Hematopoietic multipotent progenitor cell treated with erythropoietin and hydrocortisone succinate and interleukin-3 and kit ligand, for 17 days (in vitro differentiated cells): Measurements from ENCODE around the gene CHPF.

Experiments used
- DNase-seq: peaks from one replicate; pipeline ENCODE4 v3.0.0-alpha.2; 2015; ENCODE audit warnings: low spot score

CHPF gene

DNA sequence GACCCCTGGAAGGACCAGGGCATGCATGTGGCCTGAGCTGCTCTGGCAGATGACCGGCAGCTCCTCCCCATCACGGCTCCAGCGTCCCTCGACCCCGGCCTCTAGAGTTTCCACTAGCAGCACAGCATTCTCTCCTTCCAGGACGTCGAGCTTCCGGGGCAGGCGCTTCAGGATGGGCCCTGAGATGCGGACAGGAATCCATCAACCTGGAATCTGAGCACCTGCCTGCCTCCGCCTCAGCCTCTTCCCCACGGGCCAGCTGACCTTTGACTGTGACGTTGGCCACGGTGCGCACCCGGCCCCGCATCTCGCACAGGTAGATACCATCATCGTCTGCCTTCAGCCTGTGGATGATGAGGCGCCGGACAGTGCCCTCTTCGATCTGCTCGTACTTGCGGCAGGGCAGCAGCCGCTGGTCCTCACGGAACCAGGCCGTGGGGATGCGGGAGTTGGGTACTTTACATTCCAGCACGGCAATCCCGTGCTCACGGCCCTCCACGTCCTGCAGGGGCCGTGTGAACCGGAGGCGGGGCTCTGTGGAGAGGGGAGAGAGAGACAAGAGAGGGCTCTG, 24.3 kb upstream of the CHPF start:
- DNase-seq: no peak

DNA sequence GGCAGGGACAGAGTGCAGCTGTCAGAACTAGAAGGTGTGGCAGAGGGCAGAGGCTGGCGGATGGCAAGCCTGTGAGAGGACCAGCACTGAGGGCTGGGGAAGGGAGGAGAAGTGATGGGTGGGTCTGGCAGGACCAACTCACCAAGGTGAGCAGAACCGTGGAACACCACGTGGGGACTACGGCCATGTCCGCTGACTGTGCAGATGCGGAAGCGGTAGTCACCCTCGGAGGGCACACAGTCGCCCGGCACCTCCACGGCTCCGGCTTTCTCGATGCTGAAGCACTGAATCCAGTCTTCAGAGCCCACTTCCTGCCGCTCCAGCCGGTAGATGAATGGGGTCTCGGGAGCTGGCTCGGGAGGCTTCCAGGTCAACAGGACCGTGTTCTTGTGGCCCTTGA, 23.5 kb upstream of the CHPF start:
- no peak for DNase-seq

DNA sequence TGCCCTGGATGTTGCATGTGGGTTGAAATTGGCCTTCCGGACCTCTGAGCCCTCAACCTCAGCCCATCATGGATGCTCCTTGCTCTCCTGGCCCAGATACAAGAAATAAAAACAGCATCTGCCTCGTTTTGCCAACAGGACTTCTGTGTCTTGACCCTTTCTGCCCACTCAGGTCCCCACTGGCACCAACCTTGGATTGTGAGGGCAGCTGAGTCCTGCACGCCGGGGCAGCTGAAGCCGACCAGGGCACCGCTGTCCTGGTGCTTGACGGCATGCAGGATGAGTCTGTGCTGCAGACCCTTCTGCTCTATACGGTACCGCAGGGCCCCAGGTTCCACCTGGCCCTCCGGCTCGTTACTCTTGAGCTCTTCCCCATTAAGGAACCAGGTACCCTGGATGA, 23.0 kb upstream of the CHPF start:
- DNase-seq: no peak

DNA sequence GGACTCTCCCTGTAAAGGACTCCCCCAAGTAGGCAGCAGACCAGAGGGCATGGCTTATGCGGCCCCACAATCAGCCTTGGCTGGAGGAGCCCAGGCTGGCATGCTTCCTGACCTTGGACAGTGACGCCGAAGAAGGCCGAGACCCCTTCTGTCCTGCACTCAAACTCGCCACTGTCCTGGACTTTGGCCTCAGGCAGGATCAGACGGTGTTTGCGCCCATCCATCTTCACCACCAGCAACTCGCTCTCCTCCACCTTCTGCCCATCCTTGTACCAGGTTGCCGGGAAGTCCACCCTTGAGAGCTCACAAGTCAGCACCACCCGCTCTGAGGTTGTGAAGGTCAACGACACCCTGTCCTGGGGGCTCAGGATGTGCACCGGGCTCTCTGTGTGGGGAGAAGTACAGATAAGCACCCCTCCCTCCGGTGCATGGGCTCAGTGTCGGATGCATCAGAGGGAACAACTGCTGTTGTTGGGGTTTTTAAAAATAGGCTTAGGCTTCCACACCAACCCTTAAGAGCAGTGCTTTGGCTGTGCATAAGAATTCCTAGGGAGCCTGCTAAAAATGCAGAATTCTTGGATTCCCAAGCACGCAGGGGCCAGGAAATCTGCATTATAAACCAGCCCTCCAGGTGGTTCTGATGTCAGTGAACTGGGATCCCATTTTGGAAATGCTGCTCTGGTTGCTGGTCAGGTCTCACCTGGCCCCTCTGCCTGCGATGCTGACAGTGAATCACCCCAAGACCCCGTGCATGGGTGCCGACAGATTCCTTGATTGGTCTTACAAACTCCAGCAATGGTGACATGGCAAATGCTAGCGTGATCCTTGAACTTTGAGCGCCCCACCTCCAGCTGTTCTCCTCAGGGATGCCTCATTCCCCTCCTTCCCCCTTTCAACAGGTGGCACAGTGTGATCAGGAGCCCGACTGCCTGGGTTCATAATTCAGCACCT, 21.8 kb upstream of the CHPF start:
- no peak for DNase-seq

DNA sequence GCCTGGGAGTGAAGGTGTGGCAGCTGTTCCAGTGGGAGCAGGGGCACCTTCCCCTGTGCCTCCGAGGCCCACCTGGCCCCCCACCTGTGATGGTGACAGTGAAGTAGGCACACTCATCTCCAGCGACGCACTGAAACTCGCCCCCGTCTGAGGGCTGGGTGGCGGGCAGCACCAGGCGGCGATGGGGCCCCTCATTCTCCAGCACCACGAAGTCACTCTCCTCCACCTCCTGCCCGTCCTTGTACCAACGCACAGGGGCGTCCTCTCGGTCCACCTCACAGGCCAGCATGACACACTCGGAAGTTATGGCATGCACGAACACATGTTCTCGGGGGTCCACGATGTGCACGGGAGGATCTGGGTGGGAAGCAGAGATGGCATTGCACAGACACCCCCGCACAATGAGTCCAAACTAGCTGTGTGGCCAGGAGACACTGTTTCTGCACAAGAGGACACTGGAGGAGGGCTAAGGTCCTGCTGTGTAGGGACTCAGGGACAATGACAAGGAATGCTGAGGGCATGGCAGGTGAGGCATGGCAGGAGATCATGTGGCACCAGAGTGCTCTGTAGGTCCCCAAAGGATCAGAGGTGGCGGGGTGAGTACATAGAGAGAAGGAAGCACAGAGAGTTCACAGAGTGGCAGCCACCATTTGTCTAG, 19.8 kb upstream of the CHPF start:
- DNase-seq: no peak

DNA sequence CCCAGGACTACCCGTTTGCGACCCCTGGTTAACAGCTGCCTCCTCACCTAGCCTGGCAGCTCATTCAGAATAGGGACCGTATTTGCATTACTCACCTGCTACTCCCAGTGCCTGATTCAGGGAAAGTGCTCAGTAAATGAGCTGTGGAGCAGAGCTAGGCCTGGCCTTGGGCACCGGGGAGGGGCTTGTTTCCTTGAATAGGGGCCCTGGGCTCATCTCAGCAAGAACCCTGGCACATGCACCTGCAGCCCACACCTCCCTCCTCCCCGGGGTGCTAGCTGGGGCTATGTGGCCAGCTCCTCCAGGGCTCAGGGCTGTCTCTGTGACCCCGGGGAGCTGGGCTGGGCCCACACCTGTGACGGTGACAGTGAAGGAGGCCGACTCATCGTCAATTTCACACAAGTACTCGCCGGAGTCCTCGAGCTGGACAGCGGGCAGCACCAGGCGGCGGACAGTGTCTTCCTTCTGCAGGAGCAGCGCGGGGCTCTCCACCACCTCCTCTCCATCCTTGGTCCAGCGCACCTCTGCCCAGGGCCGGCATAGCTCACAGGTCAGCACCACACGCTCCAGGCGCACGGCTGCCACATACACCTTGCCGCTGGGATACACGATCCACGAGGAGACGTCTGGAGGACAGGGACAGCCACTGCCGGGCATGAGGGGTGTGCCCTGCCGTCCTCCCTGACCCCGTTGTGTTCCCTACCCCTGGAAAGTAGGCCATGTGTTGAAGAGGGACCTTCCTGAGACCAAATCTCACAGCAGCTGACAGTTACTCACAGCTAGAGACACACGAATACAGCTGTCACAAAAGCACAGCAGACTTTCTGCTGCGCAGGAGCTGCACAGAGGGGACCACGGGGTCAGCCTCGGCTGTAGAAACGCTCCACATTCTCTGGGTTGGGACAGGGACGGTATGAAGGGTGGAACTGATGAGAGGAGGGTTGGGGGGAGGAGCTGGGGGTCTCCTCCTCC, 18.7 kb upstream of the CHPF start:
- DNase-seq: no peak

DNA sequence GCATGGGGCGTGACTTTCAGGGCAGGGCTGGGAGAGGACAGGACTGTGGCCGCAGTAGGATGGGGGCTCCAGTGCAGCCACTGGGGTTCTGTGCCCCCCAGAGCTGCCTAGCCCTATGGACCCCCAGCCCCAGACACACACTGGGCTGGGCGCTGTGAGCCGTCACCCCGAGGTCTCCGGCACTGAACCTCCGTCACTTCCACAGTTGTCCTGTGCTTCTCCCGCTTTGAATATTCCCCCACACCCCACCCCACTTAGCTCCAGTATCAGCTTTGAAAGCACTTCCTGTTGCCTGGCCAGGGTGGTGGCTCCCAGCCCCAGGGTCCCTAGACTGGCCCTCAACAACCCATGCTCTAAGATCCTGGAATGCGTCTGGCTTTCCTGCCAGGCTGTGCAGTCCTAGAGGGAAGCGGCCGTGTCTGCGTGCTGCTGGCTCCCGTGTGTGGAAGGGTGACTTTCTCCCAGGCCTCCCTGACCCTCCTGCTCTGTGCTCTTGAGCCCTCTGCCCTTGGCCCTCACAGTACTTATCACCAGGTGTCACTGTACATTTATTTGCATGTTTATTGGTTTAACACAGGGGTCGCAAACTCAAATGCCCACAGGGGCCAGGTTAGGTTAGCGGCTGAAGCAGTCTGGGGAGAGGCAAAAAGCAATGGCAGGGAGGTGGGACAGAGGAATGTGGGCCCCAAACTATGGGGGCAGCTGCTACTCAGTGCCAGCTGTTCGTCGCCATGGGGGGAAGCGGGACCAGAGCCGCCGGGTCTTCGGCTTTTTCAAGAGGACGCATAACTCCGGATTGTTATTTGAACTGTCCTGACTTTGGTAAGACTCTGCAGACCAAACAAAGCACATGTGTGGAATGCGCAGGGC, 17.8 kb upstream of the CHPF start:
- DNase-seq: no peak

DNA sequence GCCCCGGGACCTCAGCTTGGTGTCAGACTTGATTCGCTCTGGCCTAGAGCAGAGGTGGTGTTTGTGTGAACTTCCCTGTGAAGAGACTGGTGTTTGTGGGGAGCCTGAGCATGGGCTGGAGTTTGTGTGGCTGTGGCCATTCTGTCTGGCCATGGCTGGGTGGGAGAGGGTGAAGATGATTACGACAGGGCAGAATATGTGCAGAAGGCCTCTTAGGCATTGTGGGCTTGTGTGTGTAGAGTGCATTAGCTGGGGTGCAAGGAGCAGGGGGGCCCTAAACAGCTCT, 17.2 kb upstream of the CHPF start:
- DNase-seq: no peak

DNA sequence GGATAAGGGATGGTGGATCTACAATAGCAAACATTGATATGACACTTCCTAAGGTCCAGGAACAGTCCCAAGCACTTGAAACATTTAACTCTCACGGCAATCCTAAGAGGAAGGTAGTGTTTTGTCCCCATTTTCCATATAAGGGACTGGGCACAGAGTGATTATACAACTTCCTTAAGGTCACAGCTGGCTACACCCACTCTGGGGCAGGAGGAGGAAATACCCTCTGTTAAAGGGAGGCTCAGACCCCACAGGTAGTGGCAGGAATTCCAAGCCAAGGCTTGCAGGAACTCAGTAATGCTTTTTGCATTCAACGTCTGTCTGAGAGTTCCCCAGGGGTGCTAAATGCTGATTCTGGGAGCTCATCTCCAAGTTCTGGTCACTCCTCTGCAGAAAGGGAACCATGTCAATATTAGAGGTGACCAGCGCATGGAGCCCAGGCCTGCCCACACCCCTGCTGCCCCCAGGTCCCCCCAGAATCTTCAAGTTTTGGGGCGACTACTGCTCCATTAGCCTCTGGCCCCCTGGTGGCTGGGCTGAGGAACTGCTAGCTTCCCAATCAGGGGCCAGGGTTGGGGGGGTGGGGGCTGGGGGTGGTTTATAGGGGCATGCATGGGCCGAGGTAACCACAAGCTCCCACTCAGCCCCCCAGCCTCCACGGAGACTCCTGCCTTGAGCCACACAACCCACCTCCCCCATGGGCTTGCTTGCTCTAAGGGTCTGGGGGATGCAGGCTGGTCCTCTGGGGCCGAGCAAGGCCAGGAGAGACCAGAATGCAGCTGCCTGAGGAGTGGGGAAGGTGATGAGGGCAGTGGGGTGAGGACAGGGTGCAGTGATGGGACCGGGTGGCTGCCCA, 16.7 kb upstream of the CHPF start:
- DNase-seq: no peak

DNA sequence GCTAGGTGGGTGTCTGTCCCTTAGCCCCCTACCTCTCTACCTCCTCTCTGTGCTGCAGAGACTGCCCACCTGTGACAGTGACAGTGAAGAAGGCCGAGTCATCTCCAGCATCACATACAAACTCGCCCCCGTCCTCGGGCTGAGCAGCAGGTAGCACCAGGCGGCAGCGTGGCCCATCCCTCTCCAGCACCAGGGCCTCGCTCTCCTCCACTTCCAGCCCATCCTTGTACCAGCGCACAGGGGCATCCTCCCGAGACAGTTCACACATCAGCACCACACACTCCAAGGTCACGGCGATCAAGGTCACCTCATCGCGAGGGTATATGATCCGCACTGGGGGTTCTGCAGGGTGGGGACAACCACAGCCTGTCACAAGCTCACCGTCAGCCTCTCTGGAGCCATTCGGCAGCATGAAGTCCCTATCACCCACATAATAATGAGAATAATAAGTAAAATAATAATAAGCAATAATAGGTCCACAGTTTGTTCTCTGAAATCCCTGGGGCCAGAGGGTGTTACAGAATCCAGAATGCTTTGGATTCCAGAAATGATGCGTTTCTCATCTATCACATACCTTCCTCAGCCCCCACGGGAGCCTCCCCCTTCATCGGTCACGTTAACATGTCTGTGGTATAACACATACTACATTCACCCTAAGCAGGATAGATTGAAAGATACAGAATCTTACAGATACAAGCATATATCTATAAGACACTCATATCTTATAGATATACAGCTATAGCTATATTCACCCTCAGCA, 15.7 kb upstream of the CHPF start:
- DNase-seq: no peak

DNA sequence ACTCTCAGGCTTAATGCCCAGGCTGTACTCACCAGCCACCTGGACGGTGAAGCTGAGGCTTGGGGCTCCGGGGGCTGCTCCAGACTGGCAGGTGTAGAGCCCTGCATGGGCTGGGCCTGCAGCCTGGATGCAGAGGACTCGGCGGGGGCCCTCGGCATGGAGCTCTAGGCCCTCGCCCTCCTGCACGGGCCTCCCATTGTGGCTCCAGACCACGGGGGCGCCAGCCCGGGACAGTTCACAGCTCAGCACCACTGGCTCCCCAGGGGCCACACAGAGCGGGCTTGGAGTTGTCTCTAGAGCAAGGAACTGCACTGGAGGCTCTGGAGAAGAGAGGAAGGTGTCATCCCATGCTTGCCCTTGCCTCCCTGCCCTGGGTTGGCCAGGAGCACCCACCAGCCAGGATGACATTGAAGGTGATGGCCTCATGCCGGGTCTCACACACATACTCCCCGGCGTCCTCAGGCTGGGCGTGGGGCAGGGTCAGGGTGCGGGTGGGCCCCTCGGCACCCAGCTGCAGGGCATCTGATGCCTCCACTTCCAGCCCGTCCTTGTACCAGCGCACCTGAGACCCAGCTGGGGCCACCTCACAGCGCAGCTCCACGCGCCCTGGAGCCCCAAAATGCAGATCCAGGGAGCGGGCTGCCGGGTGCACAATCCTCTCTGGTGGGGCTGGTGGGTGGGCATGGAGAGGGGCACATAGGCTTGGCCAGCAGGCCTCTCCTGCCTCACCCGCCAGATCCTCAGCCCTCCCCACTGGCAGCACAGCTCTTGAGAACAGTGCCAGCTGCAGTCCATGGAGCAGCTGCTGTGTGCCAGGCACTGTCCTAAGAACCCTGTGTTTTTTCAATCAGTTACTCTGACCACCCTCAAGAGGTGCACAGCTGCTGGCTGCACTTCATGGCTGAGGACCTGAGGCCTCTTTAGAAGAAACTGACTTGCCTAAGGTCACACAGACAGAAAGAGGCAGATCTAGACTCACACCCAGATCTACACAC, 14.5 kb upstream of the CHPF start:
- DNase-seq: no peak

DNA sequence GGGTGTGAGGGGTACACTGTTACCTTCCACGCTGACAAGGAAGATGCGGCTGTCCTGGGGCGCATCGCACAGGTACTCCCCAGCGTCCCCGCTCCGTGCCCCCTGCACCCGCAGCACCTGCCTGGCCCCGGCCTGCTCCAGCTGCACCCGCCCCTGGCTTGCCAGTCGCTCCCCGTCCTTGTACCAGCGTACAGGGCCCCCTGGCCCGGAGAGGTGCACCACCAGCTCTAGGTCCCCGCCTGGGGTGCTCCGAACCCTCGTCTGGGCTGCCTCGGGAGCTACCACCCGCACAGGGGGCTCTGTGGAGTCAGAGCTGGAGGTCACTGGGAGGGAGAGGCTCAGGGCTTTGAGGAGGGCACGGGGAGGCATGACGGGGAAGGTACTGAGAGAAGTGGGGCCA, 13.7 kb upstream of the CHPF start:
- DNase-seq: no peak

DNA sequence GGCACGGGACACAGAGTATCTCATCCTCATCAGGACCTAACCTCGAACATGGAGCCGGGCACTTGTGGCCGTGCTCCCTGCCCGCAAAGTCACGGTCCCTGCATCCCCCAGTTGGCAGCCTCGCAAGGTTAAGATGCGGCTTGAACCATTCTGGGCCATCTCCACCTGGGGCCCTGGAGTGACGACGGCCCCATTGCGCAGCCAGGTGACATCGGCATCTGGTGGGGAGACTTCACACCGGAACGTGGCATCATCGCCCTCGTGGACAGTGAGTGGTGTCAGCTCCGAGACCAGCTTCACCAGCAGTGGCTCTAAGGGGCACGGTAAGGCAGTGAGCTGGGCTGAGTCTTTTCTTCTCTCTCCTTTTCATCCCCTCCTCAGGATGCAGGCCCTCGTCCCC, 12.8 kb upstream of the CHPF start:
- no peak for DNase-seq

DNA sequence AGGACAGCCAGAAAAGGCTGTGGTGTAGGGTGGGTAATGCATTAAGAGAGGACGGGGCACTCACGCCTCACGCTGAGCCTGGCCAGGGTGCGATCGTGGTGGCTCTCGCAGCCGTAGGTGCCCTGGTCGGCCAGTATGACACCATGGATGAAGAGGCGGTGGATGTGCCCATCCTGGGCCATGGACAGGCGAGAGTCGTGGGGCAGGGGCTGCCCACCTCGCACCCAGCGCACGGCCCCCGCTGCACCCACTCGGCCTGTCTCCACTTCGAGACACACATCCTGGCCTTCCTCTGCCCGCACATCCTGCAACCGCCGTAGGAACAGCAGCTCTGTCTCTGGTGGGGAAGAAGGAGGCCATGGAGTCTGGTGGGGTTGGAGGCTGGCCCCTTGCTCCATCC, 12.3 kb upstream of the CHPF start:
- no peak for DNase-seq

DNA sequence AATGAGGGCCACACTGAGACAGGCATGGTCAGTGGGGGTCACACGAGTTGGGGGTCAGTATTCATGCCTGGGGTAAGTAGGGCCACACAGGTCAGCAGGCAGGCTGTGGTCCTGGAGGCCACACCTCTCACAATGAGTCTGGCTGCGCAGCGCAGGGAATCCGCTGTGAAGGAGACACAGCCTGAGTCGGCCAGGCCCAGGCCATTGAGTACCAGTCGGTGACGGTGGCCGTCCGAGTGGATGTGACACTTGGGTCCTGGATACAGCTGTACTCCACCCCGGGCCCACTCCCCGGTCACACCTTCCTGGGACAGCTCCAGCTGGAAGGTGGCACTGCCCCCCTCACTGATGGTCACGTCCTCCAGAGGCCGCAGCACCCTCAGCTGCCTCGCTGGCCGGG, 10.7 kb upstream of the CHPF start:
- no peak for DNase-seq

DNA sequence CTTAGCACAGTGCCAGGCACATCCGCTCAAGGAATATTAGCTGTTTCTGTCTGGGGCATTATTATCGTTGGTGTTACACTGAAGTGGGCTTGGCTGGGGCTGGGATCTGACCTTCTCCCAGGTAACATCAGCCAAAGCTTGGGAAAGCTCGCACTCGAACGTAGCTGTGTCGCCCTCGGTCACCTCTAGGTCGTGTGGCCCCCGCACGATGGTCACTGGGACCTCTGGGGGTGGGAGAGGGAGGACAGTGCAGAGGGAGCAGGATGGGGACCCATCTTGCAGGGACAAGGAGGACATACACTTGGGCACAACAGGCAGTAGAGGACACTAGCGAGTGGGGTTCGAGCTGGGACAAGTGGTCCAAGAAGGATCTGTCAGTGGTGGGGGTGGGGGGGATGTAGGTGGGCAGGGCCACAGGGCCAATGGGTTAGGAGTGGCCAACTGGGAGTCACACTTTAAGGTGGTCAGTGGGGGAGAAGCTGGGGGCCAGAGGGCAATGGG, 9.9 kb upstream of the CHPF start:
- DNase-seq: no peak

DNA sequence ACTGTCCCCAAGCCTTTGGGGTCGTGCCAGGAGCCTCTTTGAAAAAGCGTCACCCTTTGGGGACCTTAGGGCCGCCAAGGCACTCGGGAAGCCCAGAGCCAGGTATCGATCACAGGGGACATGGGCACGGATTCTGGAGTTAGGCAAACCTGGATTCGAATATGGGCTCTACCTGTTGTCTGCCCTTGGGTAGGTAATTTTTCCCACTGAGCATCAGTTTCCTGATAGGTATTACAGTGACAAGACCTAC, 9.5 kb upstream of the CHPF start:
- no peak for DNase-seq

DNA sequence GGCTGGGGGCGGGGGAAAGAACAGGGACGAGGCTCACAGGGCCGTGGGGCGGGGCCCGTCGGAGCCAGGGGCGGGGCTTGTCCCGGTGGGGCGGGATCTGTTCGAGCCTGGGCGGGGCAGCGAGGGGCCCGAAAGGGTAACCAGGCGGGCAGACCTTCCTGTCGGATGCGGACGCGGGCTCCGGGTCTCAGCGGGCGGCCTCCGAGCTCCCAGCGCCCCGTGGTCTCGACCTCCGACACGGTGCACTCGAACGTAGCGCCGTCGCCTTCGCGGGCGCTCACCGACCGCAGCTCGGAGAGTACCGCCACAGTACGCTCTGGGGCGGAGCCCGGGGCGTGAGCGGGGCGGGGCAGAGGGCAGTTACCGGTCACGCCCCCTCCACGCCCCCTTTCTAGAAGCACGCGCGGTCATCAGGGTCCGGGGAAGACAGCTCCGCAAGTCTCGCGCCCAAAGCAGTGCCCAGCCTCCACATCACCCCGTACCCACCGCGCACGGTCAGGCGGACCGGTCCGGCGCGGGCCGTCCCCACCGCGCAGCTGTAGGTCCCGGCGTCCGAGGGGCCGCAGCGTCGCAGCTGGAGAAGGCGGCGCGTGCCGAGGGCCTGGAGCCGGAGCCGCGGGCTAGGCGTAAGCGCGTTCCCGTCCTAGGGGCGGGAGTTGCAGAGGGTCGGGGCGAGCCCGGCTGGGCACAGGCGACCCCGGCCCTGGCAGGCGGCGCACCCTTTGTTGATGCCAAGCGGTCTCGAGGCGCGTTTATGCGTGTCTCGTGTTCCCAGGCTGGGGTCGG, 9.0 kb upstream of the CHPF start:
- peak; percentile 65 for DNase-seq
